H1 (cell line): Measurements from ENCODE around the gene NSFL1C. TPM values are rescaled to one million over a fixed set of nuclear protein-coding genes. Genes with fewer than 3 reads are reported as not detected.
A peak's percentile ranks its signal among the peaks of the same experiment; 100 is the strongest.

Experiments used
- CTCF ChIA-PET: fragments of 300-600 bp; sonication (Branson Sonifier 250); formaldehyde crosslinking; loops from one replicate; lab custom pipeline; 2021; ENCODE audit not compliant: partially characterized antibody; lab: Charles Lee
- POLR2A ChIA-PET: fragments of 300-600 bp; sonication (Branson Sonifier 250); formaldehyde crosslinking; loops from one replicate; lab custom pipeline; 2021; ENCODE audit warnings: inconsistent platforms; ENCODE audit not compliant: partially characterized antibody; lab: Charles Lee
- DNase-seq, 2 experiments: peaks; one replicate each; pipeline versions ENCODE4 v3.0.0 to v3.0.0-alpha.2; 2010 to 2022; ENCODE audit warnings: low spot score in 2 of 2, low read depth in 1 of 2, mixed read lengths in 1 of 2
- FAIRE-seq: peaks from 2 replicates; lab custom pipeline; 2011; peaks lifted over from hg19 to GRCh38; lab: Jason Lieb, UNC
- H2AFZ ChIP-seq: 2 replicates; pipeline ENCODE4 v1.8.1; 2012; ENCODE audit warnings: low read length, inconsistent platforms
- H2AK5ac ChIP-seq: 2 replicates; pipeline ENCODE4 v1.6.1; 2013; ENCODE audit warnings: low read depth, low read length
- H2BK120ac ChIP-seq: replicated peaks from 2 replicates; pipeline ENCODE3; 2013; ENCODE audit warnings: low read depth, low read length, inconsistent platforms
- H2BK12ac ChIP-seq: 2 replicates; pipeline ENCODE4 v1.6.1; 2013; ENCODE audit warnings: low read depth, low read length
- H2BK15ac ChIP-seq: 2 replicates; pipeline ENCODE4 v1.6.1; 2013; ENCODE audit warnings: low read length
- H2BK20ac ChIP-seq: 2 replicates; pipeline ENCODE4 v1.6.1; 2013; ENCODE audit warnings: low read length
- H2BK5ac ChIP-seq: 2 replicates; pipeline ENCODE4 v1.6.1; 2013; ENCODE audit warnings: low read depth, low read length
- H3K14ac ChIP-seq: 2 replicates; pipeline ENCODE4 v1.6.1; 2013; ENCODE audit warnings: inconsistent platforms; ENCODE audit not compliant: insufficient read length
- H3K18ac ChIP-seq: 2 replicates; pipeline ENCODE4 v1.6.1; 2013; ENCODE audit warnings: low read length; ENCODE audit errors: extremely low read depth
- H3K23ac ChIP-seq: 2 replicates; pipeline ENCODE4 v1.6.1; 2013; ENCODE audit warnings: inconsistent platforms; ENCODE audit not compliant: insufficient read length
- H3K23me2 ChIP-seq: 2 replicates; pipeline ENCODE4 v1.6.1; 2013; ENCODE audit warnings: low read depth, low read length
- H3K27ac ChIP-seq: 2 replicates; pipeline ENCODE4 v1.6.1; 2011; ENCODE audit warnings: low read depth, low read length, inconsistent platforms
- H3K27me3 ChIP-seq, 4 experiments: replicated peaks in 1 of 4; 1 replicate in 1 of 4; 2 replicates in 3 of 4; pipeline versions ENCODE4 v1.6.1 to v1.8.1; 2011 to 2013; ENCODE audit warnings: low read length in 3 of 4, mild to moderate bottlenecking in 3 of 4, inconsistent platforms in 2 of 4, mixed read lengths in 2 of 4, moderate library complexity in 1 of 4; ENCODE audit not compliant: control insufficient read depth in 3 of 4, insufficient read depth in 3 of 4; ENCODE audit errors: extremely low read depth in 1 of 4
- H3K36me3 ChIP-seq, 4 experiments: 2 replicates each; pipeline versions ENCODE4 v1.6.1 to v1.8.1; 2011 to 2013; ENCODE audit warnings: mild to moderate bottlenecking in 4 of 4, low read length in 3 of 4, moderate library complexity in 2 of 4, control low read depth in 1 of 4, inconsistent platforms in 1 of 4; ENCODE audit not compliant: insufficient read depth in 4 of 4, control insufficient read depth in 2 of 4
- H3K4ac ChIP-seq: replicated peaks from 2 replicates; pipeline ENCODE3; 2013; ENCODE audit warnings: low read length, low read depth, mixed read lengths, inconsistent platforms; ENCODE audit not compliant: insufficient read length
- H3K4me1 ChIP-seq, 4 experiments: replicated peaks in 1 of 4; 1 replicate in 1 of 4; 2 replicates in 3 of 4; pipeline versions ENCODE4 v1.6.1 to v1.8.1; 2011 to 2013; ENCODE audit warnings: low read length in 3 of 4, inconsistent platforms in 2 of 4, mixed read lengths in 1 of 4; ENCODE audit not compliant: insufficient read depth in 4 of 4, control insufficient read depth in 3 of 4
- H3K4me2 ChIP-seq, 2 experiments: 2 replicates each; pipeline versions ENCODE4 v1.6.1 to v1.8.1; 2011 to 2013; ENCODE audit warnings: low read depth in 2 of 2, low read length in 2 of 2, control low read depth in 1 of 2, inconsistent platforms in 1 of 2, mild to moderate bottlenecking in 1 of 2; ENCODE audit not compliant: insufficient read depth in 1 of 2
- H3K4me3 ChIP-seq, 4 experiments: fragments of 200-600, 300-600 bp in 1 of 4; sonication (generic), shearing (Covaris generic), sonication (Bioruptor Twin) in 1 of 4; 2 replicates each; pipeline versions ENCODE4 v1.5.1 to v1.8.1; 2011 to 2016; ENCODE audit warnings: low read length in 4 of 4, low read depth in 3 of 4, control low read depth in 2 of 4, inconsistent platforms in 2 of 4, mild to moderate bottlenecking in 2 of 4, mixed read lengths in 1 of 4, moderate library complexity in 1 of 4; ENCODE audit not compliant: insufficient read depth in 2 of 4; ENCODE audit errors: extremely low read depth in 1 of 4
- H3K56ac ChIP-seq: replicated peaks from 2 replicates; pipeline ENCODE3; 2013; ENCODE audit warnings: low read depth, mild to moderate bottlenecking, mixed read lengths, low read length, inconsistent platforms; ENCODE audit not compliant: insufficient read length
- H3K79me1 ChIP-seq: 2 replicates; pipeline ENCODE4 v1.6.1; 2013; ENCODE audit warnings: low read depth, low read length, control low read depth
- H3K79me2 ChIP-seq, 2 experiments: 2 replicates each; pipeline versions ENCODE4 v1.6.1 to v1.8.1; 2012 to 2013; ENCODE audit warnings: low read length in 2 of 2, mild to moderate bottlenecking in 2 of 2, inconsistent platforms in 1 of 2; ENCODE audit not compliant: insufficient read depth in 2 of 2, control insufficient read depth in 1 of 2
- H3K9ac ChIP-seq, 4 experiments: replicated peaks in 1 of 4; 1 replicate in 1 of 4; 2 replicates in 3 of 4; pipeline versions ENCODE4 v1.6.1 to v1.8.1; 2011 to 2013; ENCODE audit warnings: low read depth in 3 of 4, low read length in 3 of 4, control low read depth in 2 of 4, mild to moderate bottlenecking in 2 of 4, moderate library complexity in 2 of 4, inconsistent platforms in 1 of 4; ENCODE audit errors: extremely low read depth in 1 of 4
- H3K9me3 ChIP-seq, 2 experiments: 2 replicates each; pipeline versions ENCODE4 v1.6.1 to v1.8.1; 2012 to 2013; ENCODE audit warnings: mild to moderate bottlenecking in 2 of 2, moderate library complexity in 2 of 2, control low read depth in 1 of 2, inconsistent platforms in 1 of 2, low read depth in 1 of 2, low read length in 1 of 2, mixed read lengths in 1 of 2; ENCODE audit not compliant: insufficient read depth in 2 of 2
- H4K20me1 ChIP-seq, 2 experiments: replicated peaks in 1 of 2; 2 replicates each; pipeline versions ENCODE3 to v1.8.1; 2011 to 2013; ENCODE audit warnings: inconsistent platforms in 2 of 2, low read length in 2 of 2, mild to moderate bottlenecking in 1 of 2; ENCODE audit not compliant: insufficient read depth in 2 of 2, control insufficient read depth in 1 of 2
- H4K5ac ChIP-seq: 2 replicates; pipeline ENCODE4 v1.6.1; 2013; ENCODE audit warnings: low read length, low read depth, mixed read lengths, inconsistent platforms; ENCODE audit not compliant: insufficient read length
- H4K8ac ChIP-seq: 2 replicates; pipeline ENCODE4 v1.8.0; 2013; ENCODE audit warnings: mild to moderate bottlenecking, moderate library complexity, low read length, inconsistent platforms; ENCODE audit not compliant: insufficient read depth; ENCODE audit errors: extremely low read depth
- H4K91ac ChIP-seq: replicated peaks from 2 replicates; pipeline ENCODE3; 2013; ENCODE audit warnings: low read length, mixed read lengths, inconsistent platforms; ENCODE audit not compliant: insufficient read length
- ATF2 ChIP-seq: IDR thresholded peaks from 2 replicates; pipeline ENCODE4 v1.6.1; 2012; ENCODE audit warnings: low read length, inconsistent platforms
- ATF3 ChIP-seq: IDR thresholded peaks from 2 replicates; pipeline ENCODE4 v1.6.1; 2011; ENCODE audit warnings: low read depth, mild to moderate bottlenecking, low read length; ENCODE audit not compliant: insufficient read depth
- CREB1 ChIP-seq: IDR thresholded peaks from 2 replicates; pipeline ENCODE4 v1.6.1; 2012; ENCODE audit warnings: inconsistent platforms
- EZH2 ChIP-seq: fragments of 200-600 bp; sonication (generic); IDR thresholded peaks from 2 replicates; pipeline ENCODE4 v1.7.1; 2012; ENCODE audit warnings: low read depth, mild to moderate bottlenecking, moderate library complexity, low read length, inconsistent platforms; ENCODE audit not compliant: severe bottlenecking
- SP4 ChIP-seq: IDR thresholded peaks from 2 replicates; pipeline ENCODE4 v1.6.1; 2012; ENCODE audit warnings: low read length, inconsistent platforms
- SUZ12 ChIP-seq: fragments of 200-600 bp; sonication (generic); IDR thresholded peaks from 2 replicates; pipeline ENCODE4 v1.6.1; 2012; ENCODE audit warnings: mild to moderate bottlenecking, inconsistent platforms, low read length, moderate library complexity, mixed read lengths
- WGBS, 2 experiments: shearing (Covaris generic) in 1 of 2; methylation state at CpG; one replicate each; pipeline versions ENCODE4 v1.1.6 to v1.1.7; 2013 to 2015; ENCODE audit warnings: low lambda C conversion rate in 2 of 2, mixed read lengths in 2 of 2, inconsistent platforms in 1 of 2, low coverage in 1 of 2, missing lambda C conversion rate in 1 of 2; ENCODE audit not compliant: insufficient replicate concordance in 2 of 2, insufficient coverage in 1 of 2, insufficient read length in 1 of 2; ENCODE audit errors: extremely low coverage in 1 of 2, missing lambda C conversion rate in 1 of 2; 5-methylcytosine and 5-hydroxymethylcytosine counted together
- polyA plus RNA-seq, 7 experiments: library from polyadenylated mRNA; depleted of rRNA in 3 of 7; stranded (reverse) in 5 of 7; unstranded in 2 of 7; fragments of >200 nt in 5 of 7; fragments of 200-250 nt in 2 of 7; gene quantifications; 1 replicate in 5 of 7; 2 replicates in 1 of 7; 4 replicates in 1 of 7; pipeline versions ENCODE4 v1.2.1 to v1.2.3, GENCODE V29; 2011 to 2013; ENCODE audit warnings: missing spikeins in 2 of 7, mixed read lengths in 2 of 7
- total RNA-seq: library from RNA; stranded (reverse); fragmentation: NEBNext Ultra II Directional; extraction: Animal tissue kit (Norgen Biotek cat#: 25700); gene quantifications from 2 replicates; pipeline ENCODE4 v1.2.1, GENCODE V29; 2021

Gene NSFL1C
- total and polyA plus RNA-seq, 2 of the 8 experiments (the other 6 are each of a cell fraction or from before 2014, with no cell fraction given), result 21.6 to 98.0 TPM

- Histone ChIP-seq H4K8ac (no peak overlapping the region), H3K56ac (no peak overlapping the region), H3K23me2 (no peaks in the 10 kb centered on the region), H2BK12ac (no peak overlapping the region), H3K14ac (no peak overlapping the region), H2AFZ (no peak overlapping the region), H3K79me2 (no peaks in the 10 kb centered on the region), H4K5ac (no peak overlapping the region), H3K27ac (no peak overlapping the region), H2BK120ac (no peak overlapping the region), H3K23ac (no peak overlapping the region), H2BK20ac (no peak overlapping the region), H2BK15ac (0 out of 2 replicates have a peak overlapping the region, but pooled peaks have one; percentile 3), H4K20me1 (no peaks in the 10 kb centered on the region), H3K4ac (no peak overlapping the region), H3K36me3 (no peaks in the 10 kb centered on the region), H3K4me1 (peaks cover 4 to 7% (median 6%) of the 10 kb centered on the region in 4 experiments; a peak in 6 of 7 replicates), H3K4me2 (no peak overlapping the region), H3K9me3 (no peaks in the 10 kb centered on the region), H3K4me3 (no peak overlapping the region), H2BK5ac (no peak overlapping the region), H3K79me1 (no peaks in the 10 kb centered on the region), H3K27me3 (peaks cover 0 to under 1% (median 0%) of the 10 kb centered on the region in 4 experiments; a peak in 2 of 7 replicates), H4K91ac (no peak overlapping the region), H3K9ac (no peak overlapping the region), H2AK5ac (no peak overlapping the region), H3K18ac (no peak overlapping the region)
- CTCF ChIA-PET, result interaction anchor here (0.8 to 4.6 kb wide), 9 partner anchors 14 to 588 kb away, joined by 3 to 63 read pairs (median 3); partner anchors contain the start of genes NSFL1C and SIRPB2
- DNase-seq (no peak), FAIRE-seq (no peak)
- WGBS, 2 experiments, result 89% methylated on average over 3 of the region's 3 CpGs; no CpG with 5 or more reads in 1 of the 2 experiments
- POLR2A ChIA-PET, result interaction anchor here (1.6 kb wide), 1 partner anchor 11 kb away, joined by 4 read pairs; no protein-coding TSS in a partner anchor
- TF ChIP-seq SUZ12 (no peak), ATF3 (no peak), CREB1 (no peak), ATF2 (no peak), EZH2 (no peak), SP4 (no peak)
Measured at GRCh38 chr20:1505361-1505760, 38.7 kb upstream of the NSFL1C start.
